Dermis microvascular lymphatic vessel endothelial cell (primary cell): Measurements from ENCODE around the gene MLLT6. TPM values are rescaled to one million over a fixed set of nuclear protein-coding genes. Genes with fewer than 3 reads are reported as not detected.

ENCODE experiments used
- DNase-seq, 2 donors: peaks; one replicate each; pipeline versions ENCODE4 v3.0.0 to v3.0.0-alpha.2; 2010; ENCODE audit warnings: low read depth in 2 of 2
- total RNA-seq: library from RNA; depleted of rRNA; stranded (reverse); fragments of >200 nt; gene quantifications from 2 replicates; pipeline ENCODE4 v1.2.1, GENCODE V29; 2014

The MLLT6 gene
- total RNA-seq, 1 donor from 2014 or later, result 12.2 TPM

DNA sequence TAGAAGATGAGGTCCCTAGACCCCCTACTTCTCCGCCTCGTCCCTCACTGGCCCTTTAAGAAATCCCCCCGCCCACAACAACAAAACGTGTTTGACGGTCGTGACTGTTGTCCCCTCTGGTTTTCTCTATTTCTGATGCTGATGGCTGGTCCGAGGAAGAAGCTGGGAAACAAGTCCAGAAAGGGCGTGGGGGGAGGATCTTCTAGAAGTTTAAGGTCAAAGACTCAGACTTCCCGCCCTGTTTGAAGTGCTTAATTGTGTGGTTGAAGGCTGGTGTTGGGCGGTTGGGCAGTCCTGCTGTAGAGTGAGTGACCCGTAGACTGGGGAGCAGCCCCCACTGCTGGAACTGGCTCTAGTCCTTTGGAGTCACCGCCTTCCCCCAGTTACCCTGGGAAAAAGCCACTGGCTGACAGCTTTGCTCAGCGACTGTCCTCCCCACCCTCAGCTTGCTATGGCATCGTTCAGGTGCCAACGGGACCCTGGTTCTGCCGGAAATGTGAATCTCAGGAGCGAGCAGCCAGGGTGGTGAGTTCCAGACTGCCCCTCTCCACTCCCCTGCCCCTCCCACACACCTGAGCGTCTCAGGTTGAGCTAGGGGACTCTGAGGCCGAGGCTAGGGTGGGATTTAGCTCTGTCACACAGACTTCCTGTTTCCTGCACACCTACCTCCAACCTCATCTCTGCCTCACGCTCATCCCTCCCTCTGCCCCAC is 1.6 kb downstream of the MLLT6 start:
- DNase-seq, result no peak

- DNase-seq, result no peak
Observed at GRCh38 chr17:38707678-38708351, 2.7 kb downstream of the MLLT6 start.

- no peak for DNase-seq
Observed at GRCh38 chr17:38709104-38709820, 4.2 kb downstream of the MLLT6 start.

GRCh38 chr17:38709864-38710603 is 5.0 kb downstream of the MLLT6 start:
- DNase-seq, result no peak

- no peak for DNase-seq
Observed at GRCh38 chr17:38710604-38710962, 5.5 kb downstream of the MLLT6 start.

DNA sequence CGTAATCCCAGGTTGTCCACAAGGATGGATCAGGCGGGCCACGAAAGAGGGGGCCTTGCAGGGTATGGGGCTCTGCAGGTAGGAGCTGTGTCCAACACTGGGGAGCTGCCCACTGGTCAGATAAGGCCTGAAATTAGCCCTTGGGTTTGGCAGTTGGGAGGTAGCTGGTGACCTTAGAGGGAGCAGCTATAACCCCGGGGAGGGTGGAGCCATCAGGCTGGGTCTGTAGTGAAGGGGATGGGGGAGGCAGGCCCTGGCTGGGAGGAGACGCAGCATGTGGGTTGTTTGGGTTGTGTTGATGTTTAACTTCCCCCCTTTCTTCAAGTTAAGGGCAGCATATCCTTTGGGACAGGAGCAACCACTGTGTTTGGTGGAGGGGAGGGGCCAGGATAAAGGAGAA is 5.9 kb downstream of the MLLT6 start:
- DNase-seq, result no peak

- no peak for DNase-seq
Observed at GRCh38 chr17:38711792-38712571, 6.9 kb downstream of the MLLT6 start.

DNA sequence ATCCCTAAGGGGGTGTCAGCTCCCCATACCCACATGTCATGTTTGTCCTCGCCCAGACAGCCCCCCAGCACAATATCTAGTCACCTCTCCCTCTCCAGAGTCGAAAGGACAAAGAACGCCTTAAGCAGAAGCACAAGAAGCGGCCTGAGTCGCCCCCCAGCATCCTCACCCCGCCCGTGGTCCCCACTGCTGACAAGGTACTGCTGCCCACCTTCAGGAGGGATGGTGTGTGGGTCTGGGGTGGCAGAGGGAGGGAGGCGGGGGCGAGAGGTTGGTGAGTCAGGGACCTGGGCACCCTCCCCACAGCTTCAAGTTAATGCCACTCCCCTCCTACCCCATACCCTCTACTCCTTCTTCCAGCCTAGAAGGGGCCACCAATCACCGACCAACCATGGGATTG is 7.5 kb downstream of the MLLT6 start:
- no peak for DNase-seq

DNA sequence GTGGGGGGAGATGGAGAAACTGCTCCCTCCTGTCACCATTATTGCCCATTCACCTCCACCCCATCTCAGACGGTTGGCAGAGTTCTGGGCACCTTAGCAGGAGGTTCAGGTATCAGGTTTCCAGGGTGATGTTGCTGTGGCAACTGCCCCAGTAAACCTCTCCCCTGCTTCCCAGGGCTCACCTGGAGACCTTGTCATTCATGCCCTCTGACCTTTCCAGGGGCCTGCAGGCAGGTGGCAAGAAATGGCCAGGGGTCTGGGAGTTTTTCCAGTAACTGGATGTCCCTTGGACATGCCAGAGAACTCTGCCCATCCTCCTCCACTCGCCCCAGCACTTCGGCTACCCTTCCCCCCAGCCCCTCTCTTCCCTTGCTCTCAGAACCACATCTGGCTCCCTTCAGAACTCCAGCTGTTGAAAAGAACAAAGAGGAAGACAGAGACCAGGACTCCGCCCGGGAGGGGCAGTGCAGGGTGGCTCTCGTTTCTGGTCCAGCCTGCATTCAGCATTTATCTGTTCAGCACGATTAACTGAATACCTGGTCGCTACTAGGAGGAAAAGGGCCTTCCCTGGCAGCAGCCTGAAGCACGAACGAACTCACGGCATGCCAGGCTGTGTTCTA is 8.5 kb downstream of the MLLT6 start:
- no peak for DNase-seq

DNA sequence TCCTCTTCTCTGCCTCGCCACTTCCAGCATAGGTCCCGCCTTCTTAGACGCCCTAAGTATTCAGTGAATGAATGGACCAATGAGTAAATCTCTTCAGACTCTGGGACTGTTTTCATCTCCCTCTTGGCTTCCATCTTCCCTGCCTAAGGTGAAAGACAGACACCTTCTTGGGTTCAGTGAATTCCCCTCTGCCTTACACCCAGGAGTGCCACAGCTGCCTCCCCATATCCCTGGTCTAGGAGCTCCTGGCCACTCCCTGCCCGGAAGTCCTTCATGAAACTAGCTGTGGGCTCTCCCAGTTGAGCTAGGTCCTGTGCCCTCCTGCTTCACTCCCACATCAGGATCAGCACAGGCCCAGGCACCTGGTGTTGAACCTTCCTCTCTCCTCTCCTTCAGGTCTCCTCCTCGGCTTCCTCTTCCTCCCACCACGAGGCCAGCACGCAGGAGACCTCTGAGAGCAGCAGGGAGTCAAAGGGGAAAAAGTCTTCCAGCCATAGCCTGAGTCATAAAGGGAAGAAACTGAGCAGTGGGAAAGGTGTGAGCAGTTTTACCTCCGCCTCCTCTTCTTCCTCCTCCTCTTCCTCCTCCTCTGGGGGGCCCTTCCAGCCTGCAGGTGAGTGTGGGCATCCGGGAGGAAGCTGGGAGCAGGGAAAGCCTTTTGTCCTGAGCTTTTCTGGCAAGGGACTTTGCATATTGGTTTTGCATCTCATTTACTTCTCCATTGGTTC is 10.3 kb downstream of the MLLT6 start:
- no peak for DNase-seq

DNA sequence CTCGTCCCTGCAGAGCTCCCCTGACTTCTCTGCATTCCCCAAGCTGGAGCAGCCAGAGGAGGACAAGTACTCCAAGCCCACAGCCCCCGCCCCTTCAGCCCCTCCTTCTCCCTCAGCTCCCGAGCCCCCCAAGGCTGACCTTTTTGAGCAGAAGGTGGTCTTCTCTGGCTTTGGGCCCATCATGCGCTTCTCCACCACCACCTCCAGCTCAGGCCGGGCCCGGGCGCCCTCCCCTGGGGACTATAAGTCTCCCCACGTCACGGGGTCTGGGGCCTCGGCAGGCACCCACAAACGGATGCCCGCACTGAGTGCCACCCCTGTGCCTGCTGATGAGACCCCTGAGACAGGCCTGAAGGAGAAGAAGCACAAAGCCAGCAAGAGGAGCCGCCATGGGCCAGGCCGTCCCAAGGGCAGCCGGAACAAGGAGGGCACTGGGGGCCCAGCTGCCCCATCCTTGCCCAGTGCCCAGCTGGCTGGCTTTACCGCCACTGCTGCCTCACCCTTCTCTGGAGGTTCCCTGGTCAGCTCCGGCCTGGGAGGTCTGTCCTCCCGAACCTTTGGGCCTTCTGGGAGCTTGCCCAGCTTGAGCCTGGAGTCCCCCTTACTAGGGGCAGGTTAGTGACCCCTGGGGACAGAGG is 11.4 kb downstream of the MLLT6 start:
- DNase-seq, result no peak

DNA sequence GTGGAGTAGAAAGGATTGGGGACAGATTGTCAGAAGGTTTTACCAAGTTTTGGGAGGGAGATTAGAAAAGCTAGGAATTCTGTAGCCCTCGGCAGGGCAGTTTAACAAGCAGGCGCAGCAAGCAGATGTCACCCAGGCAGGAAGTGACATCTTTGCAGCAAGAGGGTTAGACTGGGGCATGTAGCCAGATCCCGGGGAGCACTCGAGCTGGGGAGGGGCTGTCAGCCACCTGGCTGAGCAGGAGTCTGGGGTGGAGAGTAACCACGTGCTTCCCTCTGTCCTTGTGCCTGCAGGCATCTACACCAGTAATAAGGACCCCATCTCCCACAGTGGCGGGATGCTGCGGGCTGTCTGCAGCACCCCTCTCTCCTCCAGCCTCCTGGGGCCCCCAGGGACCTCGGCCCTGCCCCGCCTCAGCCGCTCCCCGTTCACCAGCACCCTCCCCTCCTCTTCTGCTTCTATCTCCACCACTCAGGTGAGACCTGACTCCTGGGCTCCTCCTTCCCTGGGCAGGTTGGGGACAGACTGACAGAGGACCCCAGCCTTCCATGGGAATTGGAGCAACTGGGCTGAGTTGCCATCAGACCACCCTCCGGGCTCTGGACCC is 12.2 kb downstream of the MLLT6 start:
- DNase-seq, result no peak

DNA sequence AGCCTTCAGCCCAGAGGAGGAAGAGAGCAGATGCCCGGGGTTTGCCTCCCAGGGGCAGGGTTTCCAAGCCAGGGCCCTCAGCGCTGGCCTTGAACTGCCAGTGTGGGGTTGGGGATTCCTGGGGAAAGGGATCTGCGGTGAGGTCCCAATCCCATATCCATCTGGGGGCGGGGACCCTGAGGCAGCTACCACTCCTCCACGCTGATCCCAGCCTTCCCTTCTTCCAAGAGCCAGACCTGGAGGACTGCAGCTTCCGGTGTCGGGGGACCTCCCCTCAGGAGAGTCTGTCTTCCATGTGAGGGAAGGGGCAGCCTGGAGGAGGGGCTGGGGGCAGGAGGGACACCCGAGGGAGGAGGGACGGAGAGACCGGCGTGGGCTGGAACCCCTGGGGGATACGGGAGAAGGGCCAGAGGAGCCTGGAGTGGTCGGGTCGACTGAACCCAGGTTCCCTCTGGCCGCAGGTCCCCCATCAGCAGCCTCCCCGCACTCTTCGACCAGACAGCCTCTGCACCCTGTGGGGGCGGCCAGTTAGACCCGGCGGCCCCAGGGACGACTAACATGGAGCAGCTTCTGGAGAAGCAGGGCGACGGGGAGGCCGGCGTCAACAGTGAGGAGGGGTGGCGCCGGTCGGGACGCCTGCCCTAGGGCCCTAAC is 14.3 kb downstream of the MLLT6 start:
- no peak for DNase-seq

GRCh38 chr17:38719943-38720641 is 15.0 kb downstream of the MLLT6 start:
- no peak for DNase-seq

DNA sequence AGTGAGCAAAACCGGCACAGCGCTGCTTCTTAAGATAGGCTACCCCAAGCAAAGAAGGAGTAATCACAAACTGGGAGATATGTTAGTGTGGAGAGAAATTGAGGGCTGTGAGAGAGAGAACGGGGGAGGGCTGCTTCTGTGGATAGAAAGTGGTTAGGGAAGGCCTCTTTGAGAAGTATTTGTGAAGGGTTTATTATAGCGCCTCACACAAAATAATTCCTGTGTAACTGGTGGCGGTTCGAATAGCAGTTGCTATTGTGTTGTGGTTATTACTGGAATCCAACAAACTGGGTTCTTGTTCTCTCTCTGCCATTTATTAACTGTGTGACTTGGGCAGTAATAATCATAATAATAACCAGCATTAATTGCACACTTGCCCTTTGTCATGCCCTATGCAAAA is 15.9 kb downstream of the MLLT6 start:
- no peak for DNase-seq

GRCh38 chr17:38721802-38722201 is 16.7 kb downstream of the MLLT6 start:
- DNase-seq, result no peak

DNA sequence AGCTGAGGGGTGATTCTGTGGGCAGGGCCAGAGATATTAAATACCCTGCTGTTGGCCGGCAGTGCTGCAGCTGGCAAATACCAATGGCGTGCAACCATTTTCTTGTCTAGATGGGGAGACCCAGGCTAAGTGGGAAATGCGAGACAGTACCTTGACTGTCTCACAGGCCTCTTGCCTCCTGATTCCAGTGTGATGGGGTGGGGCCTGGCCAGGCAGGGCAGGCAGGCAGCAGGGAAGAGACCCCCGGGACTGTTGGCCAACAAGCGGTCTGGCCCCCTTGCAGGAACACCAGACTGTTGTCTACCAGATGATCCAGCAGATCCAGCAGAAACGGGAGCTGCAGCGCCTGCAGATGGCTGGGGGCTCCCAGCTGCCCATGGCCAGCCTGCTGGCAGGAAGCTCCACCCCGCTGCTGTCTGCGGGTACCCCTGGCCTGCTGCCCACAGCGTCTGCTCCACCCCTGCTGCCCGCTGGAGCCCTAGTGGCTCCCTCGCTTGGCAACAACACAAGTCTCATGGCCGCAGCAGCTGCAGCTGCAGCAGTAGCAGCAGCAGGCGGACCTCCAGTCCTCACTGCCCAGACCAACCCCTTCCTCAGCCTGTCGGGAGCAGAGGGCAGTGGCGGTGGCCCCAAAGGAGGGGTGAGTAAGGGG is 19.4 kb downstream of the MLLT6 start:
- no peak for DNase-seq

DNA sequence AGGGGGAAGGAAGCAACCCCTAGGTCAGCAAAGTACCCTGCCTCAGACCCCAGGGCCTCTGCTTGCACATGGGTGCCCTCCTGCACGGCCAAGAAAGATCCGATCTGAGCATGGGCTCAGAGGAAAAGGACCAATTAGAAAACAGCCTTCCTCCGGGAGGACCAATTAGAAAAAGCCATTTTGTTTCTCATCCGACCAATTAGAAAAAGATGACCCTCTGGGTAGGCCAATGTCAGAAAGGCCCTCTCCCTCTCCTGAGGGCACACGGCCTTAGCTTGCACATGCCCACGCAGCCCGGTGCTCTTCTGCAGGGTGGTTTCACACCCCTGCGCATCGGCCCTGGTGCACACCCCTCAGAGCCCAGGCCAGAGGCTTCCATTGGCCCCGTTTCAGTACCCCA is 20.0 kb downstream of the MLLT6 start:
- no peak for DNase-seq
